Adipocyte (in vitro differentiated cells): ENCODE measurements around the gene ATP2C2.
A peak's percentile ranks its signal among the peaks of the same experiment; 100 is the strongest.

Source experiments
- DNase-seq: peaks from one replicate; pipeline ENCODE4 v3.0.0-alpha.2; 2015; ENCODE audit warnings: low read depth
- H3K27me3 ChIP-seq: replicated peaks from 2 replicates; pipeline ENCODE4 v1.7.0; 2013; ENCODE audit warnings: mild to moderate bottlenecking, low read length, moderate library complexity; ENCODE audit not compliant: control insufficient read depth, insufficient read depth
- H3K36me3 ChIP-seq: 2 replicates; pipeline ENCODE4 v1.7.0; 2013; ENCODE audit warnings: low read length, mild to moderate bottlenecking, moderate library complexity; ENCODE audit not compliant: control insufficient read depth, insufficient read depth, severe bottlenecking
- H3K4me1 ChIP-seq: 2 replicates; pipeline ENCODE4 v1.7.0; 2013; ENCODE audit warnings: mild to moderate bottlenecking, low read length, moderate library complexity; ENCODE audit not compliant: control insufficient read depth, insufficient read depth
- H3K4me3 ChIP-seq: 2 replicates; pipeline ENCODE4 v1.7.0; 2013; ENCODE audit warnings: mild to moderate bottlenecking, low read length, moderate library complexity
- H3K9ac ChIP-seq: 2 replicates; pipeline ENCODE4 v1.7.0; 2013; ENCODE audit warnings: mild to moderate bottlenecking, low read length, moderate library complexity
- H3K9me3 ChIP-seq: 2 replicates; pipeline ENCODE4 v1.7.0; 2013; ENCODE audit warnings: mild to moderate bottlenecking, low read length, moderate library complexity; ENCODE audit not compliant: control insufficient read depth

The ATP2C2 gene

GRCh38 chr16:84496991-84497390 lies 128.7 kb downstream of the ATP2C2 start:
- Histone ChIP-seq H3K9me3 (peaks cover 6% of the 10 kb centered on the region), H3K4me1 (no peaks in the 10 kb centered on the region), H3K36me3 (peaks cover 55% of the 10 kb centered on the region), H3K4me3 (no peak overlapping the region), H3K9ac (no peak overlapping the region), H3K27me3 (no peaks in the 10 kb centered on the region)
- no peak for DNase-seq

- Histone ChIP-seq H3K9me3 (peaks cover 6% of the 10 kb centered on the region), H3K9ac (no peak overlapping the region), H3K4me3 (no peak overlapping the region), H3K4me1 (no peaks in the 10 kb centered on the region), H3K36me3 (peaks cover 58% of the 10 kb centered on the region), H3K27me3 (no peaks in the 10 kb centered on the region)
- no peak for DNase-seq
These were observed 129.3 kb downstream of the ATP2C2 start for GRCh38 chr16:84497418-84498222.

- DNase-seq: no peak
- Histone ChIP-seq H3K36me3 (peaks cover 52% of the 10 kb centered on the region), H3K9ac (no peak overlapping the region), H3K27me3 (no peaks in the 10 kb centered on the region), H3K9me3 (peaks cover 4% of the 10 kb centered on the region), H3K4me1 (peaks cover 2% of the 10 kb centered on the region), H3K4me3 (no peak overlapping the region)
These were observed 129.9 kb downstream of the ATP2C2 start for GRCh38 chr16:84498223-84498610.

DNA sequence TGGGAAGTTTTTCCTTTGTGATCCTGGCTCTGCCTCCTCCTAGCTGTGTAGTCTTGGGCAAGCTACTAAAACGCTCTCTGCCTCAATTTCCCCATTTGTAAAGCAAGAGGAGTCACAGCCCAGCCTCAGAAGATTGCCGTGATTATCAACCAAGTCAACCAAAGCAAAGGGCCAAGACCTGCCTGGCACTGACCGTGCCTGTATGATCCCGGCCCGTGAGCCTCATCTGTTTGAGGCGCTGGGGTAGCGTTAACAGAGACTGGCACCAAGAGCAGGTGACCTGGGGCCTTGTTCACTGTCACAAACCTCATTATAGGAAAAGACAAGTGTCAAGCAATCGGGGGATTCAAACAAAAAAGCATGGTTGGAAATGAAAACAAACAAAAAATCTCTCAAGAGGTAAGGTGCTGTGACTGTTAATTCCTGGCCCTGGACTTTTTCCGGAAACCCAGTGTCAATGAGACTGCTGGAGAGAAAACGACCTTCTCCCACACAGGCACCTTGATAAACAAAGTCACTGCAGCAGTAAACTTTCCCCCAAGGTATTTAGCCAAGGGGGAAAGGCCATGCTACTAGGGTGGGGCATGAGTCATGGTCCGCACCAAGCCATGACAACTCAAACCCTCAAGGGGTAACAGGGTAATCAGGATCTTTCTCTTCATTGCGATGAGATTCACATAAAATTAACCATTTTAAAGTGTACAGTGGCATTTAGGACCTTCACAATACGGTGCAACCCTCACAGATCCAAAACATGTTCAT lies 130.7 kb downstream of the ATP2C2 start:
- DNase-seq: no peak
- Histone ChIP-seq H3K9me3 (no peaks in the 10 kb centered on the region), H3K4me3 (no peak overlapping the region), H3K9ac (no peak overlapping the region), H3K36me3 (peaks cover 44% of the 10 kb centered on the region), H3K4me1 (peaks cover 10% of the 10 kb centered on the region), H3K27me3 (no peaks in the 10 kb centered on the region)

DNA sequence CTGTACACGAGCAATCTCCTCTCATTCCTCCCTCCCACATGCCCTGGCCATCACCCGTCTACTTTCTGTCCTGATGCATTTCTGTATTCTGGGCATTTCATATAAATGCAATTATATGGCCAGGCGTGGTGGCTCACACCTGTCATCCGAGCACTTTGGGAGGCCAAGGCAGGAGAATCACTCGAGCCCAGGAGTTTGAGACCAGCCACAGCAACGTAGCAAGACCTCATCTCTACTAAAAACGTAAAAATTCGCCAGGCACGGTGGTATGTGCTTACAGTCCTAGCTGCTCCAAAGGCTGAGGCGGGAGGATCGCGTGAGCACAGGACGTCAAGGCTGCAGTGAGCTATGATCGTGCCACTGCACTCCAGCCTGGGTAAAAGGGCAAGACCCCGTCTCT lies 131.3 kb downstream of the ATP2C2 start:
- Histone ChIP-seq H3K9ac (no peak overlapping the region), H3K36me3 (peaks cover 38% of the 10 kb centered on the region), H3K4me3 (no peak overlapping the region), H3K4me1 (peaks cover 10% of the 10 kb centered on the region), H3K9me3 (no peaks in the 10 kb centered on the region), H3K27me3 (no peaks in the 10 kb centered on the region)
- no peak for DNase-seq

- peaks cover 29% of the 10 kb centered on the region for H3K36me3 ChIP-seq
- H3K9me3 ChIP-seq: no peaks in the 10 kb centered on the region
- H3K27me3 ChIP-seq: no peaks in the 10 kb centered on the region
- H3K9ac ChIP-seq: no peak overlapping the region
- H3K4me3 ChIP-seq: no peak overlapping the region
- H3K4me1 ChIP-seq: peaks cover 18% of the 10 kb centered on the region
- no peak for DNase-seq
These were observed 132.2 kb downstream of the ATP2C2 start for GRCh38 chr16:84500531-84500930.

- Histone ChIP-seq H3K4me3 (no peak overlapping the region), H3K4me1 (peaks cover 18% of the 10 kb centered on the region), H3K36me3 (peaks cover 23% of the 10 kb centered on the region), H3K9ac (no peak overlapping the region), H3K9me3 (no peaks in the 10 kb centered on the region), H3K27me3 (no peaks in the 10 kb centered on the region)
- no peak for DNase-seq
These were observed 132.9 kb downstream of the ATP2C2 start for GRCh38 chr16:84501077-84501735.

- Histone ChIP-seq H3K4me1 (peaks cover 18% of the 10 kb centered on the region), H3K36me3 (peaks cover 14% of the 10 kb centered on the region), H3K9ac (no peak overlapping the region), H3K4me3 (no peak overlapping the region), H3K9me3 (no peaks in the 10 kb centered on the region), H3K27me3 (no peaks in the 10 kb centered on the region)
- DNase-seq: no peak
These were observed 133.7 kb downstream of the ATP2C2 start for GRCh38 chr16:84502075-84502474.

- Histone ChIP-seq H3K27me3 (no peaks in the 10 kb centered on the region), H3K36me3 (peaks cover 9% of the 10 kb centered on the region), H3K4me3 (no peak overlapping the region), H3K4me1 (peaks cover 18% of the 10 kb centered on the region), H3K9ac (no peak overlapping the region), H3K9me3 (no peaks in the 10 kb centered on the region)
- DNase-seq: no peak
These were observed 134.2 kb downstream of the ATP2C2 start for GRCh38 chr16:84502581-84502980.

DNA sequence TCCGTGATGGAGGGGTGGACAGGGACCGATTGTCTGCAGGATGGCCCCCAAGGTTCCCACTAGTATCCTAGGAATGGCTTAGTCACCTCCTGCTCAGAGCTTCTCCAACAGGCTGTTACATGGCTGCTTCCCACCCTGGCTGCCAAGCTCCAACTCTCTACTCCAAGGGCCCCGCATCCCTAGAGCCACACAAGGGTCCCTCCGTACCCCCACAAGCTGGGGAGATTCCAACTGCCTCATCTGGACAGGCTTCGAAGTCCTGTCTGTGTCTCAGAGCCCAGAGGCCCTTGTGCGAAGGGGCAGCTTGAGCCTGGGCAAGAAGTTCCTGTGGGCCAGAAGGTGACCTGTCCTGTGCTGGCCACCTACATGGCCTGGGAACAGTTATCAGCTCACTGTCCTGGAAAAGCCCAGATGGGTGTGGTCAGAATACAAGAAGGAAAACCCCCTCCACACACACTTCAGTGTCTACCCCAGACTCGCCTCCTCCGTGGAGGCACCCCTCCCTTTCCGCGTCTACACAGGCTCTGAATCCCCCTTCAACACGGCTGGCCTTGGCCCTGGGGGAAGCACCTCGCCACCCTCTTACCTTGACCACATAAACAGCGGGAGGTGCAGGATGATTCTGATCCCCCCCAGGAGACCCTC lies 135.5 kb downstream of the ATP2C2 start:
- Histone ChIP-seq H3K9ac (peak overlapping the region; percentile 80), H3K4me3 (peak overlapping the region; percentile 86), H3K36me3 (peaks cover 4% of the 10 kb centered on the region), H3K27me3 (no peaks in the 10 kb centered on the region), H3K9me3 (no peaks in the 10 kb centered on the region), H3K4me1 (peaks cover 18% of the 10 kb centered on the region)
- peak; percentile 28 for DNase-seq
